ENCODE data around the gene POLR1H. TPM values are rescaled to one million over a fixed set of nuclear protein-coding genes. Genes with fewer than 3 reads are reported as not detected.

POLR1H gene
- total RNA-seq, 2 experiments from 2014 or later: 53.0 to 58.1 TPM

- intact Hi-C loops (cut with micrococcal nuclease): no loop called here
- peaks cover 23% of the 10 kb centered on the region for H3K36me3 Mint-ChIP-seq (ENCODE audit: low read depth)
- peaks cover 44% of the 10 kb centered on the region for H3K27me3 Mint-ChIP-seq
- H3K27ac Mint-ChIP-seq: no peak overlapping the region
- no peak for ATAC-seq
- ChIA-PET CTCF (interaction anchor here (1.0 to 1.8 kb wide), 3 partner anchors 12 to 418 kb away, joined by 3 to 6 read pairs (median 4); no protein-coding TSS in a partner anchor), POLR2A (interaction anchor here (0.7 to 2.2 kb wide), 3 partner anchors 9 to 63 kb away, joined by 3 to 9 read pairs (median 3); partner anchors contain the start of gene POLR1H)
- no peak overlapping the region for H3K4me3 Mint-ChIP-seq
- DNase-seq: no peak
- no peak for TF ChIP-seq CTCF (IDR thresholded peaks at IDR 0.05)
- no peaks in the 10 kb centered on the region for H3K9me3 Mint-ChIP-seq
- peaks cover 34% of the 10 kb centered on the region for H3K4me1 Mint-ChIP-seq (ENCODE audit: low read depth)
Observed at GRCh38 chr6:30071081-30071818, 10.2 kb downstream of the POLR1H start.

GRCh38 chr6:30071858-30072257, 10.8 kb downstream of the POLR1H start:
- no peak for DNase-seq
- ATAC-seq: no peak
- Mint-ChIP-seq H3K36me3 (ENCODE audit: low read depth) (peaks cover 22% of the 10 kb centered on the region), H3K9me3 (no peaks in the 10 kb centered on the region), H3K27me3 (peaks cover 48% of the 10 kb centered on the region), H3K27ac (no peak overlapping the region), H3K4me1 (ENCODE audit: low read depth) (peaks cover 37% of the 10 kb centered on the region), H3K4me3 (no peak overlapping the region)
- CTCF ChIA-PET: interaction anchor here (1.8 kb wide), 1 partner anchor 12 kb away, joined by 4 read pairs; no protein-coding TSS in a partner anchor
- intact Hi-C loops (cut with micrococcal nuclease): no loop called here
- POLR2A ChIA-PET: interaction anchor here (0.7 to 2.2 kb wide), 2 partner anchors 12 to 62 kb away, joined by 3 to 9 read pairs; partner anchors contain the start of gene POLR1H
- TF ChIP-seq CTCF (IDR thresholded peaks at IDR 0.05): no peak

GRCh38 chr6:30073489-30074235, 12.6 kb downstream of the POLR1H start:
- no peaks in the 10 kb centered on the region for H3K9me3 Mint-ChIP-seq
- peaks cover 32% of the 10 kb centered on the region for H3K4me1 Mint-ChIP-seq (ENCODE audit: low read depth)
- CTCF ChIA-PET: interaction anchor here (1.4 to 1.8 kb wide), 2 partner anchors 30 to 57 kb away, joined by 4 to 7 read pairs; no protein-coding TSS in a partner anchor
- peaks cover 52% of the 10 kb centered on the region for H3K27me3 Mint-ChIP-seq
- H3K27ac Mint-ChIP-seq: no peak overlapping the region
- ATAC-seq: no peak
- no peak for DNase-seq
- peaks cover 19% of the 10 kb centered on the region for H3K36me3 Mint-ChIP-seq (ENCODE audit: low read depth)
- TF ChIP-seq CTCF (IDR thresholded peaks at IDR 0.05): no peak
- no peak overlapping the region for H3K4me3 Mint-ChIP-seq
- POLR2A ChIA-PET: interaction anchor here (1.5 kb wide), 1 partner anchor 13 kb away, joined by 8 read pairs; the partner anchor contains the start of gene POLR1H
- intact Hi-C loops (cut with micrococcal nuclease): no loop called here

- peak overlapping the region; percentile 3 for H3K4me3 Mint-ChIP-seq
- peaks cover 14% of the 10 kb centered on the region for H3K36me3 Mint-ChIP-seq (ENCODE audit: low read depth)
- no peaks in the 10 kb centered on the region for H3K9me3 Mint-ChIP-seq
- peaks cover 55% of the 10 kb centered on the region for H3K27me3 Mint-ChIP-seq
- ChIA-PET POLR2A (interaction anchor here (1.5 kb wide), 1 partner anchor 14 kb away, joined by 8 read pairs; the partner anchor contains the start of gene POLR1H), CTCF (interaction anchor here (0.6 to 1.8 kb wide), 3 partner anchors 29 to 95 kb away, joined by 3 to 7 read pairs (median 4); no protein-coding TSS in a partner anchor)
- peaks cover 30% of the 10 kb centered on the region for H3K4me1 Mint-ChIP-seq (ENCODE audit: low read depth)
- intact Hi-C loops (cut with micrococcal nuclease): no loop called here
- DNase-seq: no peak
- TF ChIP-seq CTCF (IDR thresholded peaks at IDR 0.05): no peak
- H3K27ac Mint-ChIP-seq: no peak overlapping the region
- no peak for ATAC-seq
Observed at GRCh38 chr6:30074331-30075093, 13.4 kb downstream of the POLR1H start.

All from activated CD8-positive, alpha-beta T cell treated with anti-CD3 and anti-CD28 coated beads for 36 hours (primary cell).